Activated CD4-positive, alpha-beta memory T cell treated with anti-CD3 and anti-CD28 coated beads, Interleukin-2, amount 10 ng/mL, durations not matched to agents 7 days and 5 days (primary cell): ENCODE data around the gene CDKN1A. TPM values are rescaled to one million over a fixed set of nuclear protein-coding genes. Genes with fewer than 3 reads are reported as not detected.
"Not testable (repeated sequence)": the region's sequence is repeated elsewhere in the genome, so short reads cannot be mapped to it uniquely, and the experiment has no call there.

Source experiments
- CTCF ChIA-PET: fragments of 350-600 bp; sonication (Branson Sonifier 250); formaldehyde crosslinking; loops from one replicate; lab custom pipeline; 2021; ENCODE audit warnings: antibody characterized with exemption, inconsistent platforms; lab: Charles Lee
- POLR2A ChIA-PET: fragments of 350-600 bp; sonication (Branson Sonifier 250); formaldehyde crosslinking; loops from one replicate; lab custom pipeline; 2021; ENCODE audit warnings: antibody characterized with exemption; lab: Charles Lee
- DNase-seq: peaks from one replicate; pipeline ENCODE4 v3.0.0-alpha.2; 2020
- H3K27ac Mint-ChIP-seq: one replicate; pipeline ENCODE4 v1.8.0; 2021; ENCODE audit warnings: mild to moderate bottlenecking, mixed read lengths
- H3K27me3 Mint-ChIP-seq: one replicate; pipeline ENCODE4 v1.8.0; 2021; ENCODE audit warnings: mixed read lengths
- H3K36me3 Mint-ChIP-seq: one replicate; pipeline ENCODE4 v1.8.0; 2021; ENCODE audit warnings: low read depth, mixed read lengths
- H3K4me1 Mint-ChIP-seq: one replicate; pipeline ENCODE4 v1.8.0; 2021; ENCODE audit warnings: mixed read lengths
- H3K4me3 Mint-ChIP-seq: one replicate; pipeline ENCODE4 v1.8.0; 2021; ENCODE audit warnings: mild to moderate bottlenecking, mixed read lengths
- H3K9me3 Mint-ChIP-seq: one replicate; pipeline ENCODE4 v1.8.0; 2021; ENCODE audit warnings: mixed read lengths
- total RNA-seq, 2 experiments: library from RNA; stranded (reverse); gene quantifications; one replicate each; pipeline ENCODE4 v1.2.3, GENCODE V29; 2021

Gene CDKN1A
- total RNA-seq, 2 experiments from 2014 or later: 107 to 109 TPM

- DNase-seq: no peak
- no peaks in the 10 kb centered on the region for H3K36me3 Mint-ChIP-seq
- H3K4me1 Mint-ChIP-seq: no peaks in the 10 kb centered on the region
- no peak overlapping the region for H3K27ac Mint-ChIP-seq
- CTCF ChIA-PET: interaction anchor here (1.6 to 3.1 kb wide), 2 partner anchors 18 to 28 kb away, joined by 4 to 14 read pairs; no protein-coding TSS in a partner anchor
- H3K4me3 Mint-ChIP-seq: no peak overlapping the region
- POLR2A ChIA-PET: interaction anchor here (0.7 to 1.2 kb wide), 2 partner anchors 11 kb away, joined by 3 to 4 read pairs; no protein-coding TSS in a partner anchor
- peaks cover 2% of the 10 kb centered on the region for H3K27me3 Mint-ChIP-seq
- no peaks in the 10 kb centered on the region for H3K9me3 Mint-ChIP-seq
These were observed 35.3 kb upstream of the CDKN1A start for GRCh38 chr6:36642913-36643817.

GRCh38 chr6:36643977-36644376, 34.5 kb upstream of the CDKN1A start:
- no peaks in the 10 kb centered on the region for H3K4me1 Mint-ChIP-seq
- H3K36me3 Mint-ChIP-seq: no peaks in the 10 kb centered on the region
- no peak overlapping the region for H3K27ac Mint-ChIP-seq
- H3K9me3 Mint-ChIP-seq: no peaks in the 10 kb centered on the region
- CTCF ChIA-PET: interaction anchor here (3.1 kb wide), 1 partner anchor 29 kb away, joined by 14 read pairs; no protein-coding TSS in a partner anchor
- POLR2A ChIA-PET: no interaction called here
- peaks cover 4% of the 10 kb centered on the region for H3K27me3 Mint-ChIP-seq
- DNase-seq: no peak
- no peak overlapping the region for H3K4me3 Mint-ChIP-seq

GRCh38 chr6:36649086-36649485, 29.4 kb upstream of the CDKN1A start:
- no peak overlapping the region for H3K27ac Mint-ChIP-seq
- peaks cover 33% of the 10 kb centered on the region for H3K27me3 Mint-ChIP-seq
- DNase-seq: no peak
- no peaks in the 10 kb centered on the region for H3K9me3 Mint-ChIP-seq
- H3K36me3 Mint-ChIP-seq: no peaks in the 10 kb centered on the region
- ChIA-PET POLR2A (no interaction called here), CTCF (no interaction called here)
- H3K4me1 Mint-ChIP-seq: no peaks in the 10 kb centered on the region
- H3K4me3 Mint-ChIP-seq: no peak overlapping the region

- H3K4me1 Mint-ChIP-seq: no peaks in the 10 kb centered on the region
- H3K27me3 Mint-ChIP-seq: peaks cover 36% of the 10 kb centered on the region
- H3K4me3 Mint-ChIP-seq: no peak overlapping the region
- H3K36me3 Mint-ChIP-seq: no peaks in the 10 kb centered on the region
- POLR2A ChIA-PET: no interaction called here
- no peaks in the 10 kb centered on the region for H3K9me3 Mint-ChIP-seq
- H3K27ac Mint-ChIP-seq: no peak overlapping the region
- CTCF ChIA-PET: interaction anchor here (1.0 kb wide), 1 partner anchor 109 kb away, joined by 3 read pairs; no protein-coding TSS in a partner anchor
- DNase-seq: no peak
These were observed 28.6 kb upstream of the CDKN1A start for GRCh38 chr6:36649701-36650484.

DNA sequence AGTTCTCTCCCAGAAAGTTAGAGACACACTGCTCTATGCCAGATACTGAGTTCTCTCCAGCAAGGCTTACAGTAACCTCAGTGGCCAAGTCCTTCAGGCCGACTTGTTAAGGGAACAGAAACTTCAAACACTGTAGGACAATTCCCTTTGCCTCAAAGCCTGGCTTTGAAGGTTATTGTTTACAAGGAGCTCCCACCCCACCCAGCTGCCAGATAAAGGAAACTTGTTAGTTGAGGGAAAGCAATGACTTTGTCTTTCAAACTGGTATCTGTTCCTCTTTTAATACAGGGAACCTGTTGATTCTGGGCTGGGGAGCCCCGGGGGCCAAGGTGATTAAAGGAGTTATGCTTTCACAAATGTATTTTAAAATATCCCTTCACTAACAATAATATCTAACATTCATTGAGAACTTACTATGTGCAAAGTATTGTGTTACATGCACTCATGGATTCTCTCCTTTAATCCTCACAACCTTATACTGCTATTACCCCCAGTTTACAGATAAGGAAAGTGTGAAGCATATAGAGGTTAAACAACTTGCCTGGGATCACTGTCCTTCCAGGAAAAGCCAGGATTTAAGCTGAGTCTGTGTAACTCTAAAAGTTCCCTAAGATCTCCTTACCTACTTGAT, 27.6 kb upstream of the CDKN1A start:
- Mint-ChIP-seq H3K9me3 (no peaks in the 10 kb centered on the region), H3K27me3 (peaks cover 46% of the 10 kb centered on the region), H3K27ac (no peak overlapping the region), H3K4me3 (no peak overlapping the region), H3K36me3 (no peaks in the 10 kb centered on the region), H3K4me1 (no peaks in the 10 kb centered on the region)
- POLR2A ChIA-PET: no interaction called here
- CTCF ChIA-PET: no interaction called here
- DNase-seq: no peak

DNA sequence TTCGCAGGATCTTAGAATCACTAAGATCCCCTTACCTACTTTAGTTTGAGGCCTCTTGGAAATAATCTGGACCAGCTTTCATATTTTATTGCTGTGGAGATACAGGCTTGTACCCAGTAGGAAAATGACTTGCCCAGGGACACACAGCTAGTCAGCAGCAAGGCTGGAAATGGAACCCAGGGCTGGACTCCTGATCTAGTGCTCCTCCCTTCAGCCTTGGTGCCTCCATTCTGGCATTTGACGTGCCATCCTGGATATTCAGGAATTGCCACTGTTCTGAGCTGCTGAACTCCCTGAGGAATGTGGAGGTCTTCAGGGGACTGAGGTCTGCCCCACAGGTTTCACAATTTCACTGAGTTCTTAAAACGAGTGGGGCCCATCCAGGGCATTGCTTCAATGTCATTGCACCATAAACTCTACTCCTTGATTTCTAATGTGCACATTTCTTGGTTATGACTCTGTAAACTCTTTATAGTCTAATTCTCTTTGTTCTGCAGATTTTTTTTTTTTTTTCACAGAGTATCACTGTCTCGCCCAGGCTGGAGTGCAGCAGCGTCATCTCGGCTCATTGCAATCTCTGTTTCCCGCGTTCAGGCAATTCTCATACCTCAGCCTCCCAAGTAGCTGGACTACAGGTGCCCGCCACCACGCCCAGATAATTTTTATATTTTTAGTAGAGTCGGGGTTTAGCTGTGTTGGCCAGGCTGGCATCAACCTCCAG, 26.7 kb upstream of the CDKN1A start:
- H3K36me3 Mint-ChIP-seq: no peaks in the 10 kb centered on the region
- H3K27me3 Mint-ChIP-seq: peaks cover 51% of the 10 kb centered on the region
- H3K4me1 Mint-ChIP-seq: no peaks in the 10 kb centered on the region
- no peak for DNase-seq
- H3K9me3 Mint-ChIP-seq: no peaks in the 10 kb centered on the region
- no peak overlapping the region for H3K4me3 Mint-ChIP-seq
- no peak overlapping the region for H3K27ac Mint-ChIP-seq
- POLR2A ChIA-PET: no interaction called here
- CTCF ChIA-PET: no interaction called here

- H3K9me3 Mint-ChIP-seq, H3K36me3 Mint-ChIP-seq, H3K4me1 Mint-ChIP-seq, DNase-seq, H3K4me3 Mint-ChIP-seq, H3K27ac Mint-ChIP-seq: not testable (repeated sequence)
- ChIA-PET CTCF (interaction anchor here (1.1 kb wide), 1 partner anchor 128 kb away, joined by 3 read pairs; no protein-coding TSS in a partner anchor), POLR2A (interaction anchor here (1.4 kb wide), 1 partner anchor 11 kb away, joined by 4 read pairs; no protein-coding TSS in a partner anchor)
- H3K27me3 Mint-ChIP-seq: peaks cover 62% of the 10 kb centered on the region
These were observed 24.0 kb upstream of the CDKN1A start for GRCh38 chr6:36654469-36654868.

DNA sequence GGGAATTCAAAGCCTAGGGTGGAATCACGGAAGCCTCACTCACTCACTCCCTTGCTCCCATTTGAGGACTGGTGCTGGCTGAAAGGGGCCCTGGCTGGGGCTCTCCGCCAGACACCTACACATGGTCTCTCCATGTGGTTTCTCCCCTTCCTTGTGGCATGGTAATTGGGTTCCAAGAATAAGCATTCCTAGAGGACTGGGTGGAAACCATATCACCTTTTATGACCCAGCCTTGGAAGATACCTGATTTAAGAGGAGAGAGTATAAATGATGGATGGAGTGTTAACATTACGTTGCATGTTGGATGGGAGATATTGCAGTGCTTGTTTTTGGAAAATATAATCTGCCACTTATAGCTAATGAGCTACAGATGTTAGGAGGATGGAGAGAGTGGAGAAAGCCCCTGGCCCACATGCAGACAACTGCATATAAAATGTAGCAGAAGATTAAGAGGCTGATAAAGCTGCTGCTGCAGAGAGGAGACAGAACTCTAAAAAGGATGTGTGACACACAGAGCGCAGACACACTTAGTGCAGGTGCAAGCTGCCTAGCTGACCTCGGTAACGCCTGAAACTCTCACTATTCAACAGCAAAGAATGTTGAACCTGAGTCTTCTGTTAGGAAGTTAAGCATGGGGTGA, 23.3 kb upstream of the CDKN1A start:
- Mint-ChIP-seq H3K36me3 (no peaks in the 10 kb centered on the region), H3K4me3 (no peak overlapping the region), H3K4me1 (no peaks in the 10 kb centered on the region), H3K27ac (no peak overlapping the region), H3K9me3 (no peaks in the 10 kb centered on the region), H3K27me3 (peaks cover 58% of the 10 kb centered on the region)
- CTCF ChIA-PET: no interaction called here
- POLR2A ChIA-PET: interaction anchor here (1.4 kb wide), 1 partner anchor 12 kb away, joined by 4 read pairs; no protein-coding TSS in a partner anchor
- DNase-seq: no peak

GRCh38 chr6:36656441-36656840, 22.1 kb upstream of the CDKN1A start:
- DNase-seq: no peak
- no peaks in the 10 kb centered on the region for H3K36me3 Mint-ChIP-seq
- CTCF ChIA-PET: no interaction called here
- H3K27me3 Mint-ChIP-seq: peaks cover 53% of the 10 kb centered on the region
- no peaks in the 10 kb centered on the region for H3K9me3 Mint-ChIP-seq
- POLR2A ChIA-PET: no interaction called here
- H3K4me1 Mint-ChIP-seq: no peaks in the 10 kb centered on the region
- H3K27ac Mint-ChIP-seq: no peak overlapping the region
- H3K4me3 Mint-ChIP-seq: no peak overlapping the region

- H3K36me3 Mint-ChIP-seq: no peaks in the 10 kb centered on the region
- no peaks in the 10 kb centered on the region for H3K4me1 Mint-ChIP-seq
- no peak for DNase-seq
- H3K9me3 Mint-ChIP-seq: no peaks in the 10 kb centered on the region
- peaks cover 48% of the 10 kb centered on the region for H3K27me3 Mint-ChIP-seq
- ChIA-PET CTCF (no interaction called here), POLR2A (no interaction called here)
- H3K27ac Mint-ChIP-seq: no peak overlapping the region
- H3K4me3 Mint-ChIP-seq: no peak overlapping the region
These were observed 21.2 kb upstream of the CDKN1A start for GRCh38 chr6:36657271-36657670.

GRCh38 chr6:36657942-36658544, 20.5 kb upstream of the CDKN1A start:
- DNase-seq: no peak
- peaks cover 47% of the 10 kb centered on the region for H3K27me3 Mint-ChIP-seq
- no peak overlapping the region for H3K4me3 Mint-ChIP-seq
- H3K36me3 Mint-ChIP-seq: no peaks in the 10 kb centered on the region
- H3K27ac Mint-ChIP-seq: no peak overlapping the region
- ChIA-PET POLR2A (no interaction called here), CTCF (no interaction called here)
- H3K4me1 Mint-ChIP-seq: peaks cover 5% of the 10 kb centered on the region
- H3K9me3 Mint-ChIP-seq: no peaks in the 10 kb centered on the region
